Measurements from ENCODE around the gene NEUROG3.

DNA sequence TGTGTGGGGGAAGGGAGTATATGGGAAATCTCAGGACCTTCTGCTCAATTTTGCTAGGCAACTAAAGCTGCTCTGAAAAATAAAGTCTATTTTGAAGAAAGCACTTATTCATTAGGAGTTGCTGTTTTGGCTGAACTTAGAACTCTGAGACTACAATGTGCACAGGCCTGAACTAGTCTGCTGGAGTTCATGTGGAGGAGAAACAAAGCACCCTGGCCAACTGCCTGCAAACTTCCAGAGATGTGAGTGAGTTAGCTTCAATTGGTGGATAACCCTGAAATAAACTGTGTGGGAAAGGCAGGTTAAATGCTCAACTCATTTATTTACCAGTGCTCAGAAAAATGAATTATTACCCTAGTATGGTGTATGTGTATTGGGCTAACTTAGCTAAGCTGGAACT is 39.5 kb upstream of the NEUROG3 start:
- TF ChIP-seq POLR2AphosphoS5 (IDR thresholded peaks at IDR 0.05; ENCODE audit: low read length) (no peak), FOS (IDR thresholded peaks at IDR 0.05; ENCODE audit: borderline replicate concordance, extremely low read depth, insufficient read length) (no peak), HDAC2 (IDR thresholded peaks at IDR 0.05) (no peak), TAF1 (IDR thresholded peaks at IDR 0.05; ENCODE audit: borderline replicate concordance, low read depth, low read length) (no peak), CREB1 (IDR thresholded peaks at IDR 0.05; ENCODE audit: low read depth) (no peak), POLR2AphosphoS2 (IDR thresholded peaks at IDR 0.05; ENCODE audit: low read depth, low read length) (no peak), FOXM1 (IDR thresholded peaks at IDR 0.05; ENCODE audit: low read depth, low read length) (no peak)
- TF ChIP-seq, protein P1, sequence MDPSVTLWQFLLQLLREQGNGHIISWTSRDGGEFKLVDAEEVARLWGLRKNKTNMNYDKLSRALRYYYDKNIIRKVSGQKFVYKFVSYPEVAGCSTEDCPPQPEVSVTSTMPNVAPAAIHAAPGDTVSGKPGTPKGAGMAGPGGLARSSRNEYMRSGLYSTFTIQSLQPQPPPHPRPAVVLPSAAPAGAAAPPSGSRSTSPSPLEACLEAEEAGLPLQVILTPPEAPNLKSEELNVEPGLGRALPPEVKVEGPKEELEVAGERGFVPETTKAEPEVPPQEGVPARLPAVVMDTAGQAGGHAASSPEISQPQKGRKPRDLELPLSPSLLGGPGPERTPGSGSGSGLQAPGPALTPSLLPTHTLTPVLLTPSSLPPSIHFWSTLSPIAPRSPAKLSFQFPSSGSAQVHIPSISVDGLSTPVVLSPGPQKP (IDR thresholded peaks at IDR 0.05; ENCODE audit: low read depth, low read length), result no peak
- TF ChIP-seq, protein P2, sequence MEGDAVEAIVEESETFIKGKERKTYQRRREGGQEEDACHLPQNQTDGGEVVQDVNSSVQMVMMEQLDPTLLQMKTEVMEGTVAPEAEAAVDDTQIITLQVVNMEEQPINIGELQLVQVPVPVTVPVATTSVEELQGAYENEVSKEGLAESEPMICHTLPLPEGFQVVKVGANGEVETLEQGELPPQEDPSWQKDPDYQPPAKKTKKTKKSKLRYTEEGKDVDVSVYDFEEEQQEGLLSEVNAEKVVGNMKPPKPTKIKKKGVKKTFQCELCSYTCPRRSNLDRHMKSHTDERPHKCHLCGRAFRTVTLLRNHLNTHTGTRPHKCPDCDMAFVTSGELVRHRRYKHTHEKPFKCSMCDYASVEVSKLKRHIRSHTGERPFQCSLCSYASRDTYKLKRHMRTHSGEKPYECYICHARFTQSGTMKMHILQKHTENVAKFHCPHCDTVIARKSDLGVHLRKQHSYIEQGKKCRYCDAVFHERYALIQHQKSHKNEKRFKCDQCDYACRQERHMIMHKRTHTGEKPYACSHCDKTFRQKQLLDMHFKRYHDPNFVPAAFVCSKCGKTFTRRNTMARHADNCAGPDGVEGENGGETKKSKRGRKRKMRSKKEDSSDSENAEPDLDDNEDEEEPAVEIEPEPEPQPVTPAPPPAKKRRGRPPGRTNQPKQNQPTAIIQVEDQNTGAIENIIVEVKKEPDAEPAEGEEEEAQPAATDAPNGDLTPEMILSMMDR (IDR thresholded peaks at IDR 0.05 in 2 of 3, conservative IDR thresholded peaks at IDR 0.05 in 1 of 3; ENCODE audit: control insufficient read depth in 2 of 3, extremely low read depth in 1 of 3, insufficient read depth in 1 of 3, low read depth in 3 of 3, low read length in 3 of 3), result no peak
- TF ChIP-seq, protein P3, sequence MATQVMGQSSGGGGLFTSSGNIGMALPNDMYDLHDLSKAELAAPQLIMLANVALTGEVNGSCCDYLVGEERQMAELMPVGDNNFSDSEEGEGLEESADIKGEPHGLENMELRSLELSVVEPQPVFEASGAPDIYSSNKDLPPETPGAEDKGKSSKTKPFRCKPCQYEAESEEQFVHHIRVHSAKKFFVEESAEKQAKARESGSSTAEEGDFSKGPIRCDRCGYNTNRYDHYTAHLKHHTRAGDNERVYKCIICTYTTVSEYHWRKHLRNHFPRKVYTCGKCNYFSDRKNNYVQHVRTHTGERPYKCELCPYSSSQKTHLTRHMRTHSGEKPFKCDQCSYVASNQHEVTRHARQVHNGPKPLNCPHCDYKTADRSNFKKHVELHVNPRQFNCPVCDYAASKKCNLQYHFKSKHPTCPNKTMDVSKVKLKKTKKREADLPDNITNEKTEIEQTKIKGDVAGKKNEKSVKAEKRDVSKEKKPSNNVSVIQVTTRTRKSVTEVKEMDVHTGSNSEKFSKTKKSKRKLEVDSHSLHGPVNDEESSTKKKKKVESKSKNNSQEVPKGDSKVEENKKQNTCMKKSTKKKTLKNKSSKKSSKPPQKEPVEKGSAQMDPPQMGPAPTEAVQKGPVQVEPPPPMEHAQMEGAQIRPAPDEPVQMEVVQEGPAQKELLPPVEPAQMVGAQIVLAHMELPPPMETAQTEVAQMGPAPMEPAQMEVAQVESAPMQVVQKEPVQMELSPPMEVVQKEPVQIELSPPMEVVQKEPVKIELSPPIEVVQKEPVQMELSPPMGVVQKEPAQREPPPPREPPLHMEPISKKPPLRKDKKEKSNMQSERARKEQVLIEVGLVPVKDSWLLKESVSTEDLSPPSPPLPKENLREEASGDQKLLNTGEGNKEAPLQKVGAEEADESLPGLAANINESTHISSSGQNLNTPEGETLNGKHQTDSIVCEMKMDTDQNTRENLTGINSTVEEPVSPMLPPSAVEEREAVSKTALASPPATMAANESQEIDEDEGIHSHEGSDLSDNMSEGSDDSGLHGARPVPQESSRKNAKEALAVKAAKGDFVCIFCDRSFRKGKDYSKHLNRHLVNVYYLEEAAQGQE (IDR thresholded peaks at IDR 0.05; ENCODE audit: low read depth, low read length), result no peak
- TF ChIP-seq, protein P4, sequence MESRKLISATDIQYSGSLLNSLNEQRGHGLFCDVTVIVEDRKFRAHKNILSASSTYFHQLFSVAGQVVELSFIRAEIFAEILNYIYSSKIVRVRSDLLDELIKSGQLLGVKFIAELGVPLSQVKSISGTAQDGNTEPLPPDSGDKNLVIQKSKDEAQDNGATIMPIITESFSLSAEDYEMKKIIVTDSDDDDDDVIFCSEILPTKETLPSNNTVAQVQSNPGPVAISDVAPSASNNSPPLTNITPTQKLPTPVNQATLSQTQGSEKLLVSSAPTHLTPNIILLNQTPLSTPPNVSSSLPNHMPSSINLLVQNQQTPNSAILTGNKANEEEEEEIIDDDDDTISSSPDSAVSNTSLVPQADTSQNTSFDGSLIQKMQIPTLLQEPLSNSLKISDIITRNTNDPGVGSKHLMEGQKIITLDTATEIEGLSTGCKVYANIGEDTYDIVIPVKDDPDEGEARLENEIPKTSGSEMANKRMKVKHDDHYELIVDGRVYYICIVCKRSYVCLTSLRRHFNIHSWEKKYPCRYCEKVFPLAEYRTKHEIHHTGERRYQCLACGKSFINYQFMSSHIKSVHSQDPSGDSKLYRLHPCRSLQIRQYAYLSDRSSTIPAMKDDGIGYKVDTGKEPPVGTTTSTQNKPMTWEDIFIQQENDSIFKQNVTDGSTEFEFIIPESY (IDR thresholded peaks at IDR 0.05), result no peak
- TF ChIP-seq, protein P5, sequence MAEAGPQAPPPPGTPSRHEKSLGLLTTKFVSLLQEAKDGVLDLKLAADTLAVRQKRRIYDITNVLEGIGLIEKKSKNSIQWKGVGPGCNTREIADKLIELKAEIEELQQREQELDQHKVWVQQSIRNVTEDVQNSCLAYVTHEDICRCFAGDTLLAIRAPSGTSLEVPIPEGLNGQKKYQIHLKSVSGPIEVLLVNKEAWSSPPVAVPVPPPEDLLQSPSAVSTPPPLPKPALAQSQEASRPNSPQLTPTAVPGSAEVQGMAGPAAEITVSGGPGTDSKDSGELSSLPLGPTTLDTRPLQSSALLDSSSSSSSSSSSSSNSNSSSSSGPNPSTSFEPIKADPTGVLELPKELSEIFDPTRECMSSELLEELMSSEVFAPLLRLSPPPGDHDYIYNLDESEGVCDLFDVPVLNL (IDR thresholded peaks at IDR 0.05; ENCODE audit: low read depth, low read length), result no peak

Measured in GM12878 (cell line).